Fibroblast of skin of right biceps (primary cell): ENCODE results near the gene NHERF1.
A peak's percentile ranks its signal among the peaks of the same experiment; 100 is the strongest.

Experiments used
- DNase-seq: peaks from one replicate; pipeline ENCODE4 v3.0.0-alpha.2; 2013

The NHERF1 gene

GRCh38 chr17:74733365-74734122 is 14.9 kb upstream of the NHERF1 start:
- no peak for DNase-seq

DNA sequence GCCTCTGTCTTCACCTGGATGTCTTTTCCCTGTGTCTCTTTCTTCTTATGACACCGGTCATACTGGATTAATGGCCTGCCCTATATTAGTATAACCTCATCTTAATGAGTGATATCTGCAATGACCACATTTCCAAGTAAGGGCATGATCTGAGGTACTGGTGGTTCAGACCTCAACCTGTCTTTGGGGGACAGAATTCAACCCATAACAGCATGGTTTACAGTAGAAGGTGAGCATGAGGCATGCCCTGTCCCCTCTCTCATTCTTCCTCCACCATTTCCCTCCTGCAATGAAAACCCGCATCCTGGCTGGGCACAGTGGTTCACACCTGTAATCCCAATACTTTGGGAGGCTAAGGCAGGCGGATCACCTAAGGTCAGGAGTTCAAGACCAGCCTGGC is 14.2 kb upstream of the NHERF1 start:
- no peak for DNase-seq

DNA sequence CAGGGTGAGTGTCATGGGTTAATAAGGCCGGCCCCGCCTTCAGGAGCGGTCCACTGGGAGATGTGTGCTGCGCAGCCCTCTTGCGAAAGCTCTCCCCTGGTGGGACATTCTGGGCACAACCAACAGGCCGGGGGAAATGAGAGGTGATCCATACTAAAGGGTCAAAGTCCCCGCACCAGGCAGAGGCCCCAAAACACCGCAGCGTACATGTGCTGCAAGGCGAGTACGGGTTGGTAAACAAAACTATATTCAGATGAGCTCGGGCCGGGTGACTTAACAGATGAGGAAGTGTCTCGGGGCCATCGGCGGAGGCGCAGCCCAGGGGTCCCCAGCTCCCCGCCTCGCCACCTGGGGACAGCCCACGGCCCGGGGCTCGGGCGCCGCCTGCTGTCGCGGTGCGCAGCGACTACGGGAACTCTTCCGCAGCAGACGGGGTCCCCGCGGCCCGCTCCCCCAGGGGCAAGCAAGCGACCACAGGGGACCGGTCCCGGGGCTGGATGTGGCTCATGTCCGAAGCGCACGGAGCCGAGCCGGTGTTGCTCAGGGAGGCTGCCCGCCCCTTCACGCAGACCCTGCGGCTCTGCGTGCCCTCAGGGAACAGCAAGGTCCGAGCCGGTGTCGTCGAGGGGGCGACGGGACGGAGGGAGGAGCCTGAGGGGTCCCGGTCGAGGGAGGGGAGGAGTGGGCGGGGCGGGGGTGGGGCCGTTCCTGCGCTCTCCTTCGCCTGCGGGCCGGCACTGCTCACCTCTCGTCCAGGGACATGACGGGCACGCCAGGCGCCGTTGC is 11.7 kb upstream of the NHERF1 start, which contains the start of gene RAB37:
Gene RAB37, plus strand, starts transcription at position 744 of the 786 bp plus-strand sequence. Its CDS starts 17 bp downstream, at position 761.
- no peak for DNase-seq

DNA sequence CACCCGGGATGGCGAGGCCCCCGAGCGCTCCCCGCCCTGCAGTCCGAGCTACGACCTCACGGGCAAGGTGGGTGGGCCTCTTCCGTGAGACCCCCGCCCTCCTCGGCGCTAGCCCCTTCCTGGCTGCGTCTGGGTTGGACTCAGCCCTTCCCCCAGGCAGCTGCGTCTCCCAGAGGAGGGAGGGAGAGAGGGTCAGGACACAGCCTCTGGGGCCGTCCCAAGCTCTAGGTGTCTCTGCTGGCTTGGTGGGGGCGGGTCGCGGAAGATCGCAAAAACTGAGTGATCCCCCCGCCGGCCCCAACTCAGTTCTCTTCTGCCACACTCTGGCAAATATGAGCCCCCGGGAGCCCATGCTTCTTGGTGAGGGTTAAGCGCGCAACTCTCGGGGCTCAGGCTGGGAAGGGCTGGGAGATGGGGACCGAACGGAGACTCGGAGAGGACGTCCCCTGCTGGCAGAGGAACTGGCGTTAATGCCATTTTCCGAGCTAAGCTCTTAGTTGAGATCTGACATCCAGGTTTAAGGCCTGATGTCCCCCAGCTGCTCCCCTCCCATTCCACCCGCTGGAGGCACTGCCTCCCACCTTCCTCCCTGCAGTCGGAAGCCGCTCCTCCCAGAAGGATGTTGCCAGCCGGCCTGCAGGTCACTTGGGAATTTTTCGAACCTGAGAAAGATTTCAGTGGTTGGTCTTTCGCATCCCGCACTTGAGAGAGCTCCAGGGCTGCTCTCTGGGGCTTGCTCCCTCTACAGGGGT is 11.0 kb upstream of the NHERF1 start:
- no peak for DNase-seq

GRCh38 chr17:74738051-74738996 is 10.1 kb upstream of the NHERF1 start:
- no peak for DNase-seq

DNA sequence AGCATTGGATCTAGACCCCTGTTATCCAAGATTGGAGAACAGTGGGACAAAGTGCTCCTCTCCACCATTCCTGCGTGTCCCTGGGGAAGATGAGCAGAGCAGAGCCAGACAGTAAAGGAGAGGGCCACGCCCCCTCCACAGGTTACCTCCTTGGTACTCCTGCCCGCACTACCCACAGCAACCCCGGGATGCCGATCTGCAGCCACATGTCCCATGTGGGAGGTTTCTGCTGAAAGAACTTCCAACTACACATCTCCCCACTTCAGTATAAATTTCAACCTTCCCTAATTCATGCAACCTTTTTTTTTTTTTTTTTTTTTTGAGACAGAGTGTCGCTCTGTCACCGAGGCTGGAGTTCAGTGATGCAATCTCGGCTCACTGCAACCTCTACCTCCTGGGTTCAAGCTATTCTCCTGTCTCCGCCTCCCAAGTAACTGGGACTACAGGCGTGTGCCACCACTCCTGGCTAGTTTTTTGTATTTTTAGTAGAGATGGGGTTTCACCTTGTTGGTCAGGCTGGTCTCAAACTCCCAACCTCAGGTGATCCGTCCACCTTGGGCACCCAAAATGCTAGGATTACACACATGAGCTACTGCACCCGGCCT is 9.1 kb upstream of the NHERF1 start:
- no peak for DNase-seq

- no peak for DNase-seq
Measured at GRCh38 chr17:74740173-74740572, 8.3 kb upstream of the NHERF1 start.

- DNase-seq: no peak
Measured at GRCh38 chr17:74740641-74741387, 7.6 kb upstream of the NHERF1 start.

DNA sequence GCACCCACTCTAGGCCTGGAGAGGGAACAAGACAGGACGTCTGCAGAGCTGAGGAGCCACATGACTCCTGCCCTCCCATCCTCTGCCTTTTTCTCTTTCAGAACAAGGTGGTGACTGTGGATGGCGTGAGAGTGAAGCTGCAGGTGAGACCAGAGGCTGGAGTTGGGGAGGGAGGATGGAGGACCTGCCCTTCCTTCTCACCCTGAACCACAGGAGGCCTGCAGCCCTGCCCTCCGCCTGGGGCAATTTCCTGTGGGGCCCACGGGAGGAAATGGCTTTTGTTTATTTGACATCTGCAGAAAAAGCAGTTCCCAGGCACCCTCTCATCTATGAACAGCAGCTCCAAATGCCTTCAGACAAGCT is 6.3 kb upstream of the NHERF1 start:
- DNase-seq: no peak

GRCh38 chr17:74742978-74743545 is 5.4 kb upstream of the NHERF1 start:
- DNase-seq: no peak

DNA sequence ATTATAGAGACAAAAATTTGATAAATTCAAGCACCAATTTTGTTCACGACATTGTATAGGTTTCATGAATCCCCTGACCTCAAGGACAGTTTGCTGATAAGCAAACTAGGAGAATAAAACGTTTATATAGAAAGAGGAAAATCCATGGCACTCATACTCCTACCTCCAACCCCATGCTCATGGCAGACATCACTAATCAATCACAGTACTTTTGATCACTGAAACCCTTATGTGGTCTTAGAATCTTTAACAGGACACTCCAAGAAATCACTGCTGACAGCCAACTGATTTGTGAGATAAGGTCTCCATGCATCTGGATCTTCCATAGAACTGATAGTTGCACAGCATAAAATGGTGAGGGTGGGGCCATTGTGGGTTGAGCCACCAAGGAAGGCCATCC is 4.7 kb upstream of the NHERF1 start:
- DNase-seq: no peak

DNA sequence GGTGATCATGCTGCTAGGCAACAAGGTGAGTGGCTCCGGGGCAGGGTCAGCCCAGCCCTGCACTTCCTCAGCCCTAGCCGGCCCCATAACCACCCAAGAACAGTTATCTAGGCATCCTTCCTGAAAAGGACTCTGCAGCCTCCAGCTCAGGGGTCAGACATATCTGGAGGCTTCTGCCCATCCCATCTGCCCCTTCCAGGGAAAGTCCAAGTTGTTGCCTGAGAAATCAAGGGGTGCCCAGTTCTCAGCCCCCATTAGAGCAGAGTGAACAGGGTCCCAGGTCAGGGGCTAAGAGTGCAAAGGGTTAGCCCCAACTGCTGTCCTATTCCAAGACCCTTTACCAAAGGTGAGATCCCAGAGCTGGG is 4.1 kb upstream of the NHERF1 start:
- no peak for DNase-seq

DNA sequence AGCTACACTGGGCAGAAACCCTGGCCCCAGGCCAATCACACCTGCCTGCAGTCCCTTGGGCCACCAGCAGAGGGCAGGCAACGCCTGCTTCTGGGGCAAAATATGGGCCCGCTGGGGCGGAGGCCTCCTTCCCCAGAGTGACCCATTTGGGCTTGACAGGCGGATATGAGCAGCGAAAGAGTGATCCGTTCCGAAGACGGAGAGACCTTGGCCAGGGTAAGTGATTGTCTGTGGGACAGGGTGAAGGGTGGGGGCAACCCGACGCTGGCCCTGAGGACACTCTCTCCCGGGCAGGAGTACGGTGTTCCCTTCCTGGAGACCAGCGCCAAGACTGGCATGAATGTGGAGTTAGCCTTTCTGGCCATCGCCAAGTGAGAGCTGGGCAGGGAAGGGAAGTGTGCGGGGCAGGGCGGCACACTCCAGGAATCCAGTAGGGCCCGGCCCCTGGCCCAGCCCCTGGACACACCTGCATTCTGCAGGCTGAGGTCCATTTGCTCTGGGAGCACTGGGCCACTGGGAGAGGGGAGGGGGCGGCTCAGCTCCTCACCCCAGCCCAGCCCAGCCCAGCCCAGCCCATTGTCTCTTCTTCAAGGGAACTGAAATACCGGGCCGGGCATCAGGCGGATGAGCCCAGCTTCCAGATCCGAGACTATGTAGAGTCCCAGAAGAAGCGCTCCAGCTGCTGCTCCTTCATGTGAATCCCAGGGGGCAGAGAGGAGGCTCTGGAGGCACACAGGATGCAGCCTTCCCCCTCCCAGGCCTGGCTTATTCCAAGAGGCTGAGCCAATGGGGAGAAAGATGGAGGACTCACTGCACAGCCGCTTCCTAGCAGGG is 3.5 kb upstream of the NHERF1 start:
- DNase-seq: peak; percentile 49

DNA sequence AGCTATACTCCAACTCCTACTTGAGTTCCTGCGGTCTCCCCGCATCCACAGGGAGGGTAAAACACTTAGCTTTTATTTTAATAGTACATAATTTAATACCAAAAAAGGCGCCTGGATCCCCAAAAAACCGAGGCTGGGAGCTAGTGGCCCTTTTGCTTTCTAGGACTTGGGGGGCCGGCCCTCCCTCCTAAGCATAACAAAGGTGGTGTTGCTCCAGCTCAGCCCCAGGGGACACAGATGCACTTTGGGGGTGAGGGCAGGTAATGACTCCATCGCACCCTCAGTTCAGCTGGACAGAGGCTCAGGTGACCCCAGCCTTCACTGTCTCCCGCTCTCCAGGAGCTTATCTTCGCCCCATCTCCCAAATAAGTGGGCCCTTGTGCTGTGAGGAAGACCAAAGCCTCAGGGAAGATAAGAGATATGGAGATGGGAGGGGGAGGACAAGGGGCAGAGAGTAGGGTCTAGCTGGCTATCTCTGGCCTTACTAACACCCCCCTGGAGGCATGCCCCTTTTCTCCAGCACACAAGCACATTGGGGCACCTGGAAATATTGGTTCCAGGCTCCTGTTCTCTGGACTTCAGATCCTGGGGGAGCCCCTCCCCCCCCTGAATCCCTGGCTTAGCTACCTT is 2.8 kb upstream of the NHERF1 start:
- no peak for DNase-seq

DNA sequence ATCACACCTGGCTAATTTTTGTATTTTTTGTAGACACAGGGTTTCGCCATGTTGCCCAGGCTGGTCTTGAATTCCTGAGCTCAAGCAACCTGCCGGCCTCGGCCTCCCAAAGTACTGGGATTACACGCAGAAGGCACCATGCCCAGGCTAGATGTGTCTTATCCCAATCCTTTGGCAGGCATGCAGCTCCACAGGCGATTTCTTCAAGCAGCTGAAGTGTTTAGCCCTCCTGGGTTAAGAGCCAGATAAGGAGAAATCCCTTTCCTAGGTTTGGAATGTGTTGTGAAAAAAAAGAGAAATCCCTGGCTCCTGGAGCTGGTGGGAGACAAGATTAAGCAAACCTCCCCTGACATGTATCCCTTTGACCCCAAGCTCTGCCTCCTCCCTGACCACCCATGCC is 2.1 kb upstream of the NHERF1 start:
- no peak for DNase-seq

DNA sequence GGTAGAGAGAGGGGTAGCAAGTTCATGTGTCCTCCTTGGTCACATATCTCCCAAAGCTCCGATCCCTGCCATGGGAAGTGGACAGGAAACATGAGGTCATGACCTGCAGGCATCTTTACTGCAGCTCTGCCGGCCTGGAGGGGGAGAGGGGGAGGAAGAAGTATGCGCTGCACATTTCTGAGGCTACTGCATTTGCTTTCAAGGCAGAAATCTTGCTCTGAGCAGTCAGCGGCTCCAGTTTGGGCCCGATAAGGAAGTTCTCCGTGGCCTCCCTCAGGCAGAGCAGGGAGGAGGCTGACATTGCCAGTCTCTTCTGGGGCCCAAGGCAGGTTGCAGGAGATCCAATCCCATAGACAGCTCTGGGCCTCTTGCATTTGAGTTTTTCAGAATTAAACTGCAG is 1.5 kb upstream of the NHERF1 start:
- no peak for DNase-seq

GRCh38 chr17:74748279-74748528 is 224 bp upstream of the NHERF1 start:
- DNase-seq: no peak

- DNase-seq: peak; percentile 23
Measured at GRCh38 chr17:74749279-74750038, 1.0 kb downstream of the NHERF1 start.

DNA sequence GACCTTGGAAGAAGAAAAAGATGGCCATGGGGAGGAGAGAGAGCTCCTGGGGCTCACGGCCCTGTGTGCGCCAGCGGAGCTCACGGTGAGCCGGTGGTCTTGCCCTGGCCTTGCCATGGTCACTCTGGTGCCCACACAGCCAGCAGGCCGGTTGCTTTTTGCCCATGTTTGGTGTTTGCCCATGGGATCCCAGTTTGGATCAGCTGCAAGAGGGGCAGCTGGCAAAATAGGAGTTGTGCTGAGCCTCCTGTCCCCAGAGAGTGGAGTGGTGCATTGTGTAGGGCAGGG is 1.6 kb downstream of the NHERF1 start:
- DNase-seq: no peak
